Tibial nerve (tissue), 4 donors: ENCODE data around the gene ACP2.

Experiments used
- CTCF ChIP-seq, 5 experiments: fragments of 200-600 bp in 3 of 5; fragments of 450-650 bp in 2 of 5; sonication (generic) in 3 of 5; IDR thresholded peaks; one replicate each; pipeline ENCODE4 v1.5.1; 2016 to 2019; ENCODE audit warnings: antibody characterized with exemption in 5 of 5, mild to moderate bottlenecking in 3 of 5, moderate library complexity in 2 of 5
- EP300 ChIP-seq, 2 donors: sonication (generic); formaldehyde crosslinking; IDR thresholded peaks; one replicate each; pipeline ENCODE4 v1.6.1; 2017; ENCODE audit warnings: antibody characterized with exemption in 2 of 2, mild to moderate bottlenecking in 1 of 2
- POLR2A ChIP-seq, 2 donors: fragments of 450-650 bp; IDR thresholded peaks; one replicate each; pipeline ENCODE4 v1.6.1; 2017; ENCODE audit warnings: antibody characterized with exemption in 2 of 2, mild to moderate bottlenecking in 2 of 2, moderate library complexity in 2 of 2

- TF ChIP-seq POLR2A (IDR thresholded peaks at IDR 0.05) (no peak), CTCF (IDR thresholded peaks at IDR 0.05) (no peak), EP300 (IDR thresholded peaks at IDR 0.05) (peak in 1 of 2 donors; percentile 67)
These were observed 32.4 kb downstream of the ACP2 start for GRCh38 chr11:47216121-47216798.
